GM18505 (cell line): ENCODE measurements around the gene SLC22A17.
"Not testable (repeated sequence)": the region's sequence is repeated elsewhere in the genome, so short reads cannot be mapped to it uniquely, and the experiment has no call there.

Source experiments
- ATAC-seq: cut with Tn5 transposase; IDR thresholded peaks from one replicate; pipeline ENCODE4 v1.9.1; 2021; ENCODE audit not compliant: unreplicated experiment
- POLR2A ChIP-seq: IDR thresholded peaks from 4 replicates; pipeline ENCODE4 v1.6.1; 2011; ENCODE audit warnings: borderline replicate concordance; ENCODE audit not compliant: insufficient read depth, insufficient read length; ENCODE audit errors: extremely low read depth

The SLC22A17 gene

DNA sequence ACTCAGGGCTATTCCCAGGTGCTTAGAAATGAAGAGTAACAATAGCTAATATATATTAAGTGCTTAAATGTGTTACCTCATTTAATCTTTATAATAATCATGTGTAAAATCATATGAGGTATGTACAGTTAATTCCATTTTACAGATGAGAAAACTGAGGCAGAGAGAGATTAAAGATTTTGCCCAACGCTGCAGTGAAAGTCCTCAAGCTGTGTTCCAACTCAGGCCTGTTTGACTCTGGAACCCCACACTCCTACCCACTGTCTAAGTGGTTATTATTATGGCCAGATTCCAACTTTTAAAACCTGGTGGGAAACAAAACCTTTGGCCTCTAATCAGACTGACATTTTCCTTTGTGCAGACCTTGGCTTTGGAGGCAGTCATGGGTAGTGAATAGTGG is 34.3 kb upstream of the SLC22A17 start:
- ATAC-seq: no peak
- TF ChIP-seq POLR2A: no peak

DNA sequence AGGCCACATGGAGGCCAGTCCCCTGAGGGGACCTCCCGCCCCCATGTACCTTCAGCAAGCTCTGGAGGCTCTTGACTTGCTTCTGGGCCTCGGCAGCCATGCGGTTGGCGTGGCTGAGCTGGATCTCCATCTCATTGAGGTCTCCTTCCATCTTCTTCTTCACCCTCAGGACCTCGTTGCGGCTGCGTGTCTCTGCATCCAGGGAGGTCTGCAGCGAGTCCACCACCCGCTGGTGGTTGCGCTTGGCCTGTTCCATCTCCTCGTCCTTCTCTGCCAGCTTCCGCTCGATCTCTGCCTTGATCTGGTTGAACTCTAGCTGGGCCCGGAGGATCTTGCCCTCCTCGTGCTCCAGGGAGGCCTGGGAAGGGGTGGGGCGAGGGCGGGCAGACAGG is 33.6 kb upstream of the SLC22A17 start:
- ATAC-seq: not testable (repeated sequence)

DNA sequence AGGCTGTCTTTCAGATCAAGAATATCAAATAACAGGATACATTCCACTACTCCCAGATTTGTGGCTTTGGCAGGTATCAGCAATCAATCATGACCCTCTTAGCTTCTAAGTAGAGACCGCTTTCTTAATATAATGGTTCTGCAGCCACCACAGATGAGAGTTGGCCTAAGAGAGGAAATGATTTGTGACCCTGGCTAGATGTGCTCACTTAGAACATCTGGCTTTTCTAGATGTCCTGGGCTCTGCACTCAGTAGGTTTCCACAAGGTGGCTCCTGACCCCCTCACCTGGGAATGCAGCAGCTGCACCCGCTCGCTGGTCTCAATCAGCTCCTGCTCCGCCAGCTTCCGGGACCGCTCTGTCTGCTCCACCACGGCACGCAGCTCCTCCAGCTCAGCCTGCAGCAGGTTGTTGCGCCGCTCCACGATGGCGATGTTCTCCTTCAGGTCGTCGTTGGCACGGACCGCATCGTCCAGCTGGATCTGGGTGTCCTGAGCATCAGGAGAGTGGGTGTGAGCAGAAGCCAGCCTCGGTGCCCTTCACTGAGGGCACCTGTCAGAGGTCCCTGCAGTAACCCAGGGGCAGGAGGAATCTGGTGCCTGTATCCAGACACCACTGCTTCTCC is 33.1 kb upstream of the SLC22A17 start:
- no peak for ATAC-seq
- no peak for TF ChIP-seq POLR2A

DNA sequence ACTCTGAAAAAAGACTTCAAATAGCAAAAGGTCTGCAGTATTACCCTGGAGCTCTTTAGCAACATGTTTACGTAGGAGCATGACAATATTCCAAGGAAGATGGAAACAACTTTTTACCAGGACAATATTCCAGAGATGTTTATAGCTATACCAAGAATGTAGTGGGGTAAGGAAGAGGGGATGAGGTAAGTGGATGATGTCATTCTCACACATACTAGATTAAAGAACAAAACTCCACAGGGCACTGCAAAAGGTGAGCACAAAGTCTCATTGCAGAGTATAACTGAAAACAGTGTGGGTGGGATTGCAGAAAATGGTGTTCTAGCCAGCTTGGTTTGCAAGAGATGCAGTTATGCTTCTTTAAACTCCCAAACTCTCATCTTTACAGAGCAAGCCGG is 32.6 kb upstream of the SLC22A17 start:
- TF ChIP-seq POLR2A: no peak
- no peak for ATAC-seq

DNA sequence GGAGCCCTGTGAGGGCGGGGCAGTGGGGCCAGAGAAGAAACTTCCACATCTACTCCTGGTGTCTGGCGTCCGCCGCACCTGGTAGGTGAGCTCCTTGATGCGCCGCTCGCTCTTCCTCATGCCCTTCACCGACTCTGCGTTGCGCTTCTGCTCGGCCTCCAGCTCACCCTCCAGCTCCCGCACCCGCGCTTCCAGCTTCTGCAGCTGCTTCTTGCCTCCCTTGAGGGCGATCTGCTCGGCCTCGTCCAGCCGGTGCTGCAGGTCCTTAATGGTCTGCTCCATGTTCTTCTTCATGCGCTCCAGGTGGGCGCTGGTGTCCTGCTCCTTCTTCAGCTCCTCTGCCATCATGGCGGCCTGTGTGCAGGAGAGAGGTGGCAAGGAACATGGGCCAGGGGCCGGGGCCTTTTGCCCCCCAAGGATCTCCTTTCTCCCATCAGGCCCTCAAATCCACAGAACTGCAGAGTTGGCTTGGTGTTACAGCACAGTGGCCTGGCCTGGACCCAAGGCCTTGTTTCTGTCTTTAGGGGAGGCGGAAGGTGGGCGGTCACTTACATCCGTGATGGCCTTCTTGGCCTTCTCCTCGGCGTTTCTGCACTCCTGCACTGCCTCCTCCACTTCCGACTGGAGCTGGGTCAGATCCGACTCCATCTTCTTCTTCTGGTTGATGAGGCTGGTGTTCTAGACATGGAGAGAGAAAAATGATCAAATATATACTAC is 31.8 kb upstream of the SLC22A17 start:
- no peak for ATAC-seq
- TF ChIP-seq POLR2A: no peak

DNA sequence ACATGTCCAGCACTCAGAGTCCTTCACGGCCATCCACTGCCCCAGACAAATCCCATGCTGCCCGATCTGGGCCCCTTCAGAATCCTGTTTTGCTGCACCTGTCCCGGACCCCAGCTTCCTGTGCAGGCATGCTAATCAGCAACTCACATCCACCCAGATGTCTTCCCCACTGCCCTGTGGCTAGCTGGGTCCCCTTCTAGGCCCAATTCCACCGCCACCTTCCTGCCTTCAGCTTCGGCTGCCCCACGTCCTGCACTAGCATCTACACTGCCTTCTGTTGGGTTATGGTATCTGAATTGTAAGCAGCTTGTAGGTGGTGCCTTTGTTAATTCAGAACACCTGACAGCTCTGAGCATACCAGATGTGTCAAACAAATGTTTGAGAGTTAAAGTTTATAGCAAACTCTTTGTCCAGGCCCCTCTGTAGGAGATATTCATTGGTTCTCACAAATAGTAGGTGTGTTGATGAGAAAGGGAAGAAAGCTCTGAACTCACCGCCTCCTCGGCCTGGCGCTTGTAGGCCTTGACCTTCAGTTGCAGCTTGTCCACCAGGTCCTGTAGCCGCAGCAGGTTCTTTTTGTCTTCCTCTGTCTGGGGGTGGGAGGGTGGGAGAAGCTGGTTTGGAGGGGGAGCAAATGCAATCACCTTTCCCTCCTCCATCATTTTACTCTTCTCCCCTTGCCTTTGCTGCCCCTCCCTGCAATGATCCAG is 30.2 kb upstream of the SLC22A17 start:
- ATAC-seq: no peak

DNA sequence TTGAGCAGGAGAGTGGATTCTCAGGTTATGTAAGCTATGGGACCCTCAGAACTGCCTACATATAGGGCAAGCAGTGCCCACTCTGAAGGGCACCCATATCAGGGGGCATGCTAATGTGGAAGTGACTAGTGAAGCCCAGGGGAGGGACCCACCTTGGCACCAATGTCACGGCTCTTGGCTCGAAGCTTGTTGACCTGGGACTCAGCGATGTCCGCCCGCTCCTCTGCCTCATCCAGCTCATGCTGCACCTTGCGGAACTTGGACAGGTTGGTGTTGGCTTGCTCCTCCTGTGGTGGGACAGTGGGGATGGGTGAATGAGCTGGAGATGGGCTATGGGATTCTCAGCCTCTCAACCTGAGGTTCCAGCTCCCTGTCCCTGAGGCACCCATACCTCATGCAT is 29.6 kb upstream of the SLC22A17 start:
- no peak for TF ChIP-seq POLR2A
- no peak for ATAC-seq

More for the DNA sequence above, 30.2 kb upstream of the SLC22A17 start:
- no peak for TF ChIP-seq POLR2A

DNA sequence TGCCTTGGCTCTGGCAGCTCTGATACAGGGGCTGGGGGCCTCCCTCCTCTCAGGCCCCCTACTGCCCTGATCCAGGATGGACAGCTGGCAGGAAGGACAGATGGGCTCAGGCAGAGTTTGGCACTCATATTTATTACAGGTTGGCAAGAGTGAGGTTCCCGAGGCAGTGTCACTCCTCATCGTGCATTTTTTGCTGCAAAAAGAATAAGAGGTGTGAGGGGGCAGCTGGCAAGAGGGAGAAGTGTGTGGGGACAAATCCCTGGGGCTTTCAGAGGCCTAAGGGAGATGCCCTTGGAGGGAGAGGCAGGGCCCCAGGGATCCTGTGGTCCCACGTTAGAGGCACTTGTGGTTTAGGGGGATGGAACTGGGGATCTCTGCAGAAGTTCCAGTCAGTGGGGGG is 29.2 kb upstream of the SLC22A17 start:
- no peak for ATAC-seq
- TF ChIP-seq POLR2A: no peak

DNA sequence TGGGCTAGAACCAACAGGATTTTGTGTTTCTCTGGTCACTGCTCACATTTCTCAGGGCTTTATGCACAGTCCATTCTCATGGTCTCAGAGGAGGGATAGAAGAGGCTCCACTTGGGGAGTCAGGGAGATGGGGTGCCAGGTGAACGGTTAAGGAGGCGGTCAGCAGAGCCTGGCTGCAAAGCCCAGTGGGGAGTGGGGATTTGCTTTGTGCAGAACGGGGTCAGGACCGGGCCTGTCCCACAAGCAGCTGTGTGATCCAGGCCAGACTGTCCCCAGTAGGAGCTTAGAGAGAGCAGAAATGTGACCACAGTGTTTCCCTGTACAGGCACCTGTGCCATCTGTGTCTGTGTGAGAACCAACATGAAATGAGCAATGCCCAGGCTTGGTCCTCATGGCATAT is 28.3 kb upstream of the SLC22A17 start:
- no peak for TF ChIP-seq POLR2A
- ATAC-seq: no peak

DNA sequence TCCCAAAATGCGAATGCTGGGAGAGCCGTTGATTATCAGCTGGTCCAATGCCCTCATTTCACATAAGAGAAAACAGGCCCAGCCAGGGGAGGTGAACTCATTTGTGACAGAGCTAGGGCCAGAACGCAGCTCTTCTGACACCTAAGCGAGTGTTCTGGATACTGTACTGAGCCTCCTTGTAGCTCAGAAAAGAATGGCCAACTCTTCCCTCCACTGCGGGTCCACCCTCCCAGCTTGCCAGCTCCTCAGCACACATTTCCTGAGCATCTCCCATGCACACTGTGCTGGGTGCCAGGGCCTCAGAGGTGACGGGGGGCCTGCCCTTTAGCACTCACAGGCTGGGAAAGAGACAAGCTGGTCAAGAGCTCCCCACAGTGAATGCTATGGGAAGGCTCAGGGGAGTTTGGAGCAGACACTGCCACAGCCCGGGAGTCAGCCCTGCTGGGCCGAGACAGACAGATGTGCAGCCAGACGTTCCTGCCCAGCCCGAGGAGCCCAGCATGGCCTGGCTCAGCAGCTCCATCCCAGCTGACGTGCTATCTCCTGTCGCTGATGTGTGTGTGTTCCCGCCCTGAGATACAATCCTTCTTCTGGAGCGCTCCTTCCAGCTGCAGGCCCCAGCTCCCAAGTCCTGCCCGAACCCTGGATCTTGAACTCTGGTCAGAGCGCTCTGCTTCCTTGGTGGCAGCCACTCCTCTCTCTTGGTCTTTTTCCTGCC is 27.7 kb upstream of the SLC22A17 start:
- ATAC-seq: no peak
- TF ChIP-seq POLR2A: no peak

DNA sequence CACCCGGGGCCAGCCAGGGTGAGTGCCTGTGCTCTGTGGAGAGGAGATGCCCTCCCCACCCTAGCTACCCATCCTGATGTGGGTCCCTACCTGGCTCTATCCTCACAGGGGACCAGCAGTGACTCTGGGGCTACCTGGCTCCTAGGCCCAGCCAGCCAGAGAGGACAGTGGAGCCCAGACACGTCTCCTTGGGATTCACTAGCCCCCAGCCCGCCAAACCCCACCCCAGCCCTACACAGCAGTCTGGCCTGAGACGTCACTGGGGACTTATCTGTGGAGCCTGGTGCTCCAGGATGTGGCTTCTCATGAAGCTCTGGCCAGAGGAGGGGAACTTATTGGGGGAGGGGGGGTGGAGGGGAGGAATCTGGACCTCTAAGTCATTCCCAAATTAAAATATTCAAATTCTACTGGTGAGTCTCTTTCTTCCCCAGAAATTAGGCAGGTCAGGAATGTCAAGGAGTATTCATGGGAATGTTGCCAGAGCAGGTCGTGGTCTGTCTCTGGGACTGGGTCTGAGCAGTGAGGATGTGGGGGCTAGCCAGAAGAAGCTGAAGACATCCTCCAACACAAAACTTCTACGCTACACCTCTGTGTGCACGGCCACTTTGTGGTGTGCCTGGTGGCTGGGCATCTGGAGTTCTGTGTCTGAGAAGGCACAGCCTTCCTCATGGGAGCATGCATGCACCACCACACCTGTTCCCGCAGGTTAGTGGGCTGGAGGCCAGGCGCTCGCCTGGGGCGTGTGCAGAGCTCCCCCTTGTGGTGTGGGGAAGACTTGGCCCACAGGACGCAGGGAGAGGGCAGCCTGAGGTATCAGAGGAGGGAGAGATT is 26.9 kb upstream of the SLC22A17 start:
- TF ChIP-seq POLR2A: no peak
- no peak for ATAC-seq

DNA sequence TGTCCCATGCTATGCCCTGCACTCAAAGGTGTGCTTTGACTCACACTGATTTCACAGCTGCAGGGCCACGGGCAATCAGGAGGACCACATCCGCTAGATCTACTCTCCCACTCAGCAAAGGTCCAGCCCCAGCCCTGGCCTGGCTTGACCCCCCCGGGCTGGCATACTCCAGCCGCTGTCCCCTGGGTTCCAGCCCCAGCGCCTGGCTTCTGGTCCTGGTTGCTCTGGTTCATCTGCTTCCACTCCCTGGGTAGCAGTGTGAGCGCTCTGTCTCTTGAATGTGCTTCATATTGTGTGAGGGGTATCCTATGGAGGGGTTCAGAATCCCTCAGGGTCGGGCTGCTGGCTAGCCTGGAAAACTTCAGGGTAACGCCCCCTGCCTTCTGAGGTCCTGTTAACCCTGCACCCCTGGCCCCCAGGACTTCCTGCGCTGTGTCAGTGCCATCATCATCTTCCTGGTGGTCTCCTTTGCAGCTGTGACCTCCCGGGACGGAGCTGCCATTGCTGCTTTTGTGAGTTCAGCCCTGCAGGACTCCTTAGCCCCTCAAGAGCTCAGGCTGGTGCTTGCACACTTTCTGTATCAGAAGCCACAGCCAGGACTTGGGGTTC is 26.0 kb upstream of the SLC22A17 start:
- no peak for TF ChIP-seq POLR2A
- no peak for ATAC-seq
